ENCODE measurements around the gene CDX2. TPM values are rescaled to one million over a fixed set of nuclear protein-coding genes. Genes with fewer than 3 reads are reported as not detected.
A peak's percentile ranks its signal among the peaks of the same experiment; 100 is the strongest.
"Not testable (repeated sequence)": the region's sequence is repeated elsewhere in the genome, so short reads cannot be mapped to it uniquely, and the experiment has no call there.

Gene CDX2
- total RNA-seq, 1 experiment from 2014 or later: not detected

GRCh38 chr13:27972478-27972820 lies 3.3 kb upstream of the CDX2 start:
- Histone ChIP-seq H3K27me3 (ENCODE audit: control insufficient read depth, insufficient read depth, low read length) (peaks cover 99% of the 10 kb centered on the region), H3K36me3 (replicated peaks; ENCODE audit: control insufficient read depth, insufficient read depth, low read length) (no peaks in the 10 kb centered on the region), H3K4me3 (ENCODE audit: insufficient read depth, low read depth, low read length) (no peak overlapping the region)
- DNase-seq: no peak

GRCh38 chr13:27971776-27972477 lies 2.8 kb upstream of the CDX2 start:
- Histone ChIP-seq H3K4me3 (ENCODE audit: insufficient read depth, low read depth, low read length) (no peak overlapping the region), H3K27me3 (ENCODE audit: control insufficient read depth, insufficient read depth, low read length) (peaks cover 99% of the 10 kb centered on the region), H3K36me3 (replicated peaks; ENCODE audit: control insufficient read depth, insufficient read depth, low read length) (no peaks in the 10 kb centered on the region)
- peak; percentile 54 for DNase-seq

- H3K36me3 ChIP-seq (replicated peaks; ENCODE audit: control insufficient read depth, insufficient read depth, low read length): no peaks in the 10 kb centered on the region
- DNase-seq: peak; percentile 87
- H3K4me3 ChIP-seq (ENCODE audit: insufficient read depth, low read depth, low read length): no peak overlapping the region
- peaks cover 99% of the 10 kb centered on the region for H3K27me3 ChIP-seq (ENCODE audit: control insufficient read depth, insufficient read depth, low read length)
These were observed 2.1 kb upstream of the CDX2 start for GRCh38 chr13:27971236-27971645.

GRCh38 chr13:27970382-27971235 lies 1.5 kb upstream of the CDX2 start:
- no peaks in the 10 kb centered on the region for H3K36me3 ChIP-seq (replicated peaks; ENCODE audit: control insufficient read depth, insufficient read depth, low read length)
- DNase-seq: peak; percentile 62
- peaks cover 98% of the 10 kb centered on the region for H3K27me3 ChIP-seq (ENCODE audit: control insufficient read depth, insufficient read depth, low read length)
- H3K4me3 ChIP-seq (ENCODE audit: insufficient read depth, low read depth, low read length): no peak overlapping the region

- no peaks in the 10 kb centered on the region for H3K36me3 ChIP-seq (replicated peaks; ENCODE audit: control insufficient read depth, insufficient read depth, low read length)
- DNase-seq: no peak
- no peak overlapping the region for H3K4me3 ChIP-seq (ENCODE audit: insufficient read depth, low read depth, low read length)
- H3K27me3 ChIP-seq (ENCODE audit: control insufficient read depth, insufficient read depth, low read length): peaks cover 98% of the 10 kb centered on the region
These were observed 733 bp upstream of the CDX2 start for GRCh38 chr13:27969866-27970229.

- Histone ChIP-seq H3K27me3 (ENCODE audit: control insufficient read depth, insufficient read depth, low read length) (peaks cover 98% of the 10 kb centered on the region), H3K4me3 (ENCODE audit: insufficient read depth, low read depth, low read length) (peak overlapping the region; percentile 37), H3K36me3 (replicated peaks; ENCODE audit: control insufficient read depth, insufficient read depth, low read length) (no peaks in the 10 kb centered on the region)
- peak; percentile 83 for DNase-seq
These were observed 616 bp downstream of the CDX2 start for GRCh38 chr13:27968316-27969081.

GRCh38 chr13:27967736-27968315 lies 1.3 kb downstream of the CDX2 start:
- H3K36me3 ChIP-seq (replicated peaks; ENCODE audit: control insufficient read depth, insufficient read depth, low read length): no peaks in the 10 kb centered on the region
- H3K27me3 ChIP-seq (ENCODE audit: control insufficient read depth, insufficient read depth, low read length): peaks cover 98% of the 10 kb centered on the region
- no peak overlapping the region for H3K4me3 ChIP-seq (ENCODE audit: insufficient read depth, low read depth, low read length)
- peak; percentile 42 for DNase-seq

GRCh38 chr13:27967203-27967735 lies 1.8 kb downstream of the CDX2 start:
- DNase-seq: peak; percentile 49
- H3K27me3 ChIP-seq (ENCODE audit: control insufficient read depth, insufficient read depth, low read length): peaks cover 98% of the 10 kb centered on the region
- H3K36me3 ChIP-seq (replicated peaks; ENCODE audit: control insufficient read depth, insufficient read depth, low read length): no peaks in the 10 kb centered on the region
- H3K4me3 ChIP-seq (ENCODE audit: insufficient read depth, low read depth, low read length): no peak overlapping the region

GRCh38 chr13:27966641-27967202 lies 2.4 kb downstream of the CDX2 start:
- Histone ChIP-seq H3K4me3 (ENCODE audit: insufficient read depth, low read depth, low read length) (0 out of 2 replicates have a peak overlapping the region, but pooled peaks have one; percentile 8), H3K36me3 (replicated peaks; ENCODE audit: control insufficient read depth, insufficient read depth, low read length) (no peaks in the 10 kb centered on the region), H3K27me3 (ENCODE audit: control insufficient read depth, insufficient read depth, low read length) (peaks cover 98% of the 10 kb centered on the region)
- peak; percentile 84 for DNase-seq

- Histone ChIP-seq H3K36me3 (replicated peaks; ENCODE audit: control insufficient read depth, insufficient read depth, low read length) (no peaks in the 10 kb centered on the region), H3K27me3 (ENCODE audit: control insufficient read depth, insufficient read depth, low read length) (peaks cover 99% of the 10 kb centered on the region), H3K4me3 (ENCODE audit: insufficient read depth, low read depth, low read length) (peak overlapping the region; percentile 8; the same call in 1 of the 2 replicates)
- DNase-seq: peak; percentile 86
These were observed 3.1 kb downstream of the CDX2 start for GRCh38 chr13:27965740-27966640.

GRCh38 chr13:27965343-27965739 lies 3.8 kb downstream of the CDX2 start:
- H3K36me3 ChIP-seq (replicated peaks; ENCODE audit: control insufficient read depth, insufficient read depth, low read length): no peaks in the 10 kb centered on the region
- peak; percentile 48 for DNase-seq
- peaks cover 99% of the 10 kb centered on the region for H3K27me3 ChIP-seq (ENCODE audit: control insufficient read depth, insufficient read depth, low read length)
- H3K4me3 ChIP-seq (ENCODE audit: insufficient read depth, low read depth, low read length): no peak overlapping the region

- H3K36me3 ChIP-seq (replicated peaks; ENCODE audit: control insufficient read depth, insufficient read depth, low read length): no peaks in the 10 kb centered on the region
- H3K4me3 ChIP-seq (ENCODE audit: insufficient read depth, low read depth, low read length): no peak overlapping the region
- DNase-seq: no peak
- peaks cover 99% of the 10 kb centered on the region for H3K27me3 ChIP-seq (ENCODE audit: control insufficient read depth, insufficient read depth, low read length)
These were observed 4.3 kb downstream of the CDX2 start for GRCh38 chr13:27964741-27965323.

- peaks cover 99% of the 10 kb centered on the region for H3K27me3 ChIP-seq (ENCODE audit: control insufficient read depth, insufficient read depth, low read length)
- H3K36me3 ChIP-seq (replicated peaks; ENCODE audit: control insufficient read depth, insufficient read depth, low read length); DNase-seq: not testable (repeated sequence)
These were observed 4.9 kb downstream of the CDX2 start for GRCh38 chr13:27964206-27964605.

More at GRCh38 chr13:27964206-27964605, 4.9 kb downstream of the CDX2 start:
- H3K4me3 ChIP-seq (ENCODE audit: insufficient read depth, low read depth, low read length): not testable (repeated sequence)
